ENCODE data around the gene DEGS2.

The DEGS2 gene

GRCh38 chr14:100149851-100150611 is 9.4 kb downstream of the DEGS2 start:
- FAIRE-seq (no peak), DNase-seq (ENCODE audit: low spot score) (no peak)

- FAIRE-seq = no peak
- DNase-seq (ENCODE audit: low spot score) = no peak
Observed at GRCh38 chr14:100148837-100149731, 10.4 kb downstream of the DEGS2 start.

GRCh38 chr14:100147691-100148464 is 11.6 kb downstream of the DEGS2 start:
- FAIRE-seq (no peak), DNase-seq (ENCODE audit: low spot score) (no peak)

GRCh38 chr14:100147181-100147631 is 12.2 kb downstream of the DEGS2 start:
- no peak for FAIRE-seq

GRCh38 chr14:100146531-100147091 is 12.8 kb downstream of the DEGS2 start:
- DNase-seq (ENCODE audit: low spot score) = no peak
- FAIRE-seq = no peak

More at GRCh38 chr14:100147181-100147631, 12.2 kb downstream of the DEGS2 start:
- DNase-seq (ENCODE audit: low spot score) = no peak

- DNase-seq (ENCODE audit: low spot score) = no peak
- FAIRE-seq = no peak
Observed at GRCh38 chr14:100145682-100146464, 13.6 kb downstream of the DEGS2 start.

- DNase-seq (ENCODE audit: low spot score) (no peak), FAIRE-seq (no peak)
Observed at GRCh38 chr14:100144996-100145646, 14.3 kb downstream of the DEGS2 start.

GRCh38 chr14:100144645-100144995 is 14.8 kb downstream of the DEGS2 start:
- DNase-seq (ENCODE audit: low spot score) (no peak), FAIRE-seq (no peak)

- FAIRE-seq (no peak), DNase-seq (ENCODE audit: low spot score) (no peak)
Observed at GRCh38 chr14:100143934-100144333, 15.5 kb downstream of the DEGS2 start.

GRCh38 chr14:100143523-100143922 is 15.9 kb downstream of the DEGS2 start:
- FAIRE-seq = no peak
- DNase-seq (ENCODE audit: low spot score) = no peak

- DNase-seq (ENCODE audit: low spot score) (no peak), FAIRE-seq (no peak)
Observed at GRCh38 chr14:100142073-100143040, 17.1 kb downstream of the DEGS2 start.

GRCh38 chr14:100141098-100141497 is 18.3 kb downstream of the DEGS2 start:
- FAIRE-seq = no peak
- DNase-seq (ENCODE audit: low spot score) = no peak

GRCh38 chr14:100140452-100141078 is 18.9 kb downstream of the DEGS2 start:
- no peak for DNase-seq (ENCODE audit: low spot score)
- FAIRE-seq = no peak

- DNase-seq (ENCODE audit: low spot score) (no peak), FAIRE-seq (no peak)
Observed at GRCh38 chr14:100138955-100139354, 20.5 kb downstream of the DEGS2 start.

GRCh38 chr14:100138082-100138787 is 21.2 kb downstream of the DEGS2 start:
- DNase-seq (ENCODE audit: low spot score) = no peak
- no peak for FAIRE-seq

- DNase-seq (ENCODE audit: low spot score) (no peak), FAIRE-seq (no peak)
Observed at GRCh38 chr14:100137173-100137572, 22.3 kb downstream of the DEGS2 start.

- FAIRE-seq (no peak), DNase-seq (ENCODE audit: low spot score) (no peak)
Observed at GRCh38 chr14:100135784-100136183, 23.7 kb downstream of the DEGS2 start.

- FAIRE-seq (no peak), DNase-seq (ENCODE audit: low spot score) (no peak)
Observed at GRCh38 chr14:100135073-100135472, 24.4 kb downstream of the DEGS2 start.

Data from urothelium cell line (cell line).